Sigmoid colon (tissue), 4 donors: ENCODE data around the gene WWC2.

ENCODE experiments used
- EP300 ChIP-seq, 4 donors: sonication (generic); formaldehyde crosslinking; IDR thresholded peaks; one replicate each; pipeline ENCODE4 v1.6.1; 2017; ENCODE audit warnings: antibody characterized with exemption in 4 of 4
- POLR2AphosphoS5 ChIP-seq, 4 donors: sonication (generic); formaldehyde crosslinking; IDR thresholded peaks; one replicate each; pipeline ENCODE4 v1.6.1; 2017; ENCODE audit warnings: antibody characterized with exemption in 4 of 4
- TF ChIP-seq, protein P1 (sequence below), 4 experiments: fragments of 450-650 bp in 3 of 4; fragments of 200-600 bp in 1 of 4; IDR thresholded peaks; one replicate each; pipeline ENCODE4 v1.5.1; 2016 to 2019; ENCODE audit warnings: antibody characterized with exemption in 4 of 4, mild to moderate bottlenecking in 3 of 4, moderate library complexity in 2 of 4

GRCh38 chr4:183139972-183140570 is 41.0 kb downstream of the WWC2 start:
- TF ChIP-seq, protein P1, sequence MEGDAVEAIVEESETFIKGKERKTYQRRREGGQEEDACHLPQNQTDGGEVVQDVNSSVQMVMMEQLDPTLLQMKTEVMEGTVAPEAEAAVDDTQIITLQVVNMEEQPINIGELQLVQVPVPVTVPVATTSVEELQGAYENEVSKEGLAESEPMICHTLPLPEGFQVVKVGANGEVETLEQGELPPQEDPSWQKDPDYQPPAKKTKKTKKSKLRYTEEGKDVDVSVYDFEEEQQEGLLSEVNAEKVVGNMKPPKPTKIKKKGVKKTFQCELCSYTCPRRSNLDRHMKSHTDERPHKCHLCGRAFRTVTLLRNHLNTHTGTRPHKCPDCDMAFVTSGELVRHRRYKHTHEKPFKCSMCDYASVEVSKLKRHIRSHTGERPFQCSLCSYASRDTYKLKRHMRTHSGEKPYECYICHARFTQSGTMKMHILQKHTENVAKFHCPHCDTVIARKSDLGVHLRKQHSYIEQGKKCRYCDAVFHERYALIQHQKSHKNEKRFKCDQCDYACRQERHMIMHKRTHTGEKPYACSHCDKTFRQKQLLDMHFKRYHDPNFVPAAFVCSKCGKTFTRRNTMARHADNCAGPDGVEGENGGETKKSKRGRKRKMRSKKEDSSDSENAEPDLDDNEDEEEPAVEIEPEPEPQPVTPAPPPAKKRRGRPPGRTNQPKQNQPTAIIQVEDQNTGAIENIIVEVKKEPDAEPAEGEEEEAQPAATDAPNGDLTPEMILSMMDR (IDR thresholded peaks at IDR 0.05) = no peak
- TF ChIP-seq POLR2AphosphoS5 (IDR thresholded peaks at IDR 0.05) = no peak
- no peak for TF ChIP-seq EP300 (IDR thresholded peaks at IDR 0.05)
